Astrocyte (in vitro differentiated cells and primary cell): ENCODE results near the gene SPPL3.
"Not testable (repeated sequence)": the region's sequence is repeated elsewhere in the genome, so short reads cannot be mapped to it uniquely, and the experiment has no call there.

Source experiments
- CTCF ChIP-seq: IDR thresholded peaks from 2 replicates; pipeline ENCODE4 v1.5.1; 2011; ENCODE audit warnings: low read depth, mild to moderate bottlenecking, inconsistent platforms, low read length, moderate library complexity; ENCODE audit not compliant: insufficient read depth
- EZH2 ChIP-seq: IDR thresholded peaks from 2 replicates; pipeline ENCODE4 v1.6.1; 2012; ENCODE audit warnings: mild to moderate bottlenecking, low read length, inconsistent platforms; ENCODE audit not compliant: insufficient read depth

- TF ChIP-seq CTCF, EZH2: not testable (repeated sequence)
These were observed 41.4 kb upstream of the SPPL3 start for GRCh38 chr12:120945516-120945915.
